SU-DHL-6 (cell line): ENCODE data around the gene RPL3.

Experiments used
- H2AFZ ChIP-seq: fragments of 200-600 bp; sonication (generic); 2 replicates; pipeline ENCODE4 v1.6.1; 2014; ENCODE audit warnings: low read depth, mild to moderate bottlenecking, moderate library complexity, mixed read lengths, antibody characterized with exemption, low read length; ENCODE audit not compliant: severe bottlenecking
- H3F3A ChIP-seq: fragments of 200-600 bp; shearing (Covaris generic); 2 replicates; pipeline ENCODE4 v1.6.0; 2016; ENCODE audit warnings: antibody characterized with exemption, mild to moderate bottlenecking; ENCODE audit not compliant: insufficient read depth
- H3K27ac ChIP-seq: fragments of 200-600 bp; sonication (generic); 2 replicates; pipeline ENCODE4 v1.5.1; 2016; ENCODE audit warnings: low read depth, mild to moderate bottlenecking, low read length, moderate library complexity, mixed read lengths
- H3K27me3 ChIP-seq: fragments of 200-600 bp; sonication (generic), shearing (Covaris generic); 2 replicates; pipeline ENCODE4 v1.6.0; 2014; ENCODE audit warnings: mild to moderate bottlenecking, low read length
- H3K36me3 ChIP-seq: fragments of 200-600 bp; sonication (generic); 2 replicates; pipeline ENCODE4 v1.6.1; 2014; ENCODE audit warnings: mild to moderate bottlenecking, low read length, mixed read lengths
- H3K4me2 ChIP-seq: fragments of 300-600, 200-600 bp; shearing (Covaris generic), sonication (generic); 2 replicates; pipeline ENCODE4 v1.6.0; 2014; ENCODE audit warnings: low read length, low read depth, mild to moderate bottlenecking; ENCODE audit not compliant: poor library complexity, severe bottlenecking
- H3K4me3 ChIP-seq: fragments of 200-600 bp; sonication (generic); 2 replicates; pipeline ENCODE4 v1.5.1; 2014; ENCODE audit warnings: antibody characterized with exemption, low read length, mild to moderate bottlenecking, mixed read lengths; ENCODE audit not compliant: insufficient read depth, poor library complexity, severe bottlenecking
- H3K79me2 ChIP-seq: fragments of 200-600 bp; sonication (generic); 2 replicates; pipeline ENCODE4 v1.6.1; 2014; ENCODE audit warnings: mild to moderate bottlenecking, low read length, moderate library complexity; ENCODE audit not compliant: insufficient read depth
- H3K9ac ChIP-seq: fragments of 200-600 bp; sonication (generic); 2 replicates; pipeline ENCODE4 v1.7.0; 2014; ENCODE audit warnings: mild to moderate bottlenecking, low read length
- H3K9me2 ChIP-seq: fragments of 200-600 bp; sonication (generic); replicated peaks from 2 replicates; pipeline ENCODE4 v1.6.1; 2014; ENCODE audit warnings: low read length; ENCODE audit not compliant: insufficient read depth
- H3K9me3 ChIP-seq: fragments of 200-600 bp; sonication (generic); 2 replicates; pipeline ENCODE4 v1.6.1; 2014; ENCODE audit warnings: low read length, mixed read lengths; ENCODE audit not compliant: insufficient read depth
- H4K20me1 ChIP-seq: fragments of 200-600 bp; sonication (generic); 2 replicates; pipeline ENCODE4 v1.6.1; 2014; ENCODE audit warnings: low read depth, mild to moderate bottlenecking, antibody characterized with exemption, low read length, moderate library complexity, mixed read lengths
- CTCF ChIP-seq: fragments of 200-600 bp; sonication (generic); IDR thresholded peaks from one replicate; pipeline ENCODE4 v1.5.1; 2017; ENCODE audit warnings: antibody characterized with exemption, mild to moderate bottlenecking, low read length, moderate library complexity; ENCODE audit not compliant: insufficient read depth, poor library complexity, severe bottlenecking
- EZH2phosphoT487 ChIP-seq: fragments of 200-600 bp; sonication (generic), shearing (Covaris generic); conservative IDR thresholded peaks from 2 replicates; pipeline ENCODE4 v1.6.1; 2018; ENCODE audit warnings: mild to moderate bottlenecking, antibody characterized with exemption, low read length, moderate library complexity, mixed read lengths

Gene RPL3

GRCh38 chr22:39284983-39285382 is 34.4 kb downstream of the RPL3 start:
- Histone ChIP-seq H3K36me3 (no peaks in the 10 kb centered on the region), H3K9ac (no peak overlapping the region), H3K27me3 (no peaks in the 10 kb centered on the region), H3K4me2 (no peak overlapping the region), H3F3A (no peaks in the 10 kb centered on the region), H3K4me3 (no peak overlapping the region), H4K20me1 (no peaks in the 10 kb centered on the region), H3K9me2 (no peaks in the 10 kb centered on the region), H3K27ac (no peak overlapping the region), H3K79me2 (no peaks in the 10 kb centered on the region), H2AFZ (no peak overlapping the region), H3K9me3 (no peaks in the 10 kb centered on the region)
- TF ChIP-seq CTCF (no peak), EZH2phosphoT487 (no peak)

GRCh38 chr22:39284142-39284980 is 35.1 kb downstream of the RPL3 start:
- Histone ChIP-seq H3K9me3 (no peaks in the 10 kb centered on the region), H3K9ac (no peak overlapping the region), H3K36me3 (no peaks in the 10 kb centered on the region), H3K79me2 (no peaks in the 10 kb centered on the region), H3K4me3 (no peak overlapping the region), H3F3A (no peaks in the 10 kb centered on the region), H3K9me2 (no peaks in the 10 kb centered on the region), H3K27me3 (no peaks in the 10 kb centered on the region), H4K20me1 (no peaks in the 10 kb centered on the region), H2AFZ (no peak overlapping the region), H3K4me2 (no peak overlapping the region), H3K27ac (no peak overlapping the region)
- no peak for TF ChIP-seq EZH2phosphoT487
- TF ChIP-seq CTCF: no peak

- no peak overlapping the region for H2AFZ ChIP-seq
- H3K4me3 ChIP-seq: no peak overlapping the region
- no peak overlapping the region for H3K9ac ChIP-seq
- no peak overlapping the region for H3K4me2 ChIP-seq
- H3K9me2 ChIP-seq: no peaks in the 10 kb centered on the region
- H3K27me3 ChIP-seq: no peaks in the 10 kb centered on the region
- no peaks in the 10 kb centered on the region for H3F3A ChIP-seq
- TF ChIP-seq CTCF (no peak), EZH2phosphoT487 (no peak)
- H3K79me2 ChIP-seq: no peaks in the 10 kb centered on the region
- H3K27ac ChIP-seq: no peak overlapping the region
- H3K9me3 ChIP-seq: no peaks in the 10 kb centered on the region
- no peaks in the 10 kb centered on the region for H3K36me3 ChIP-seq
- H4K20me1 ChIP-seq: no peaks in the 10 kb centered on the region
Observed at GRCh38 chr22:39283322-39284141, 35.9 kb downstream of the RPL3 start.
